B cell (primary cell): ENCODE data around the gene CREB3L4. TPM values are rescaled to one million over a fixed set of nuclear protein-coding genes. Genes with fewer than 3 reads are reported as not detected.

ENCODE experiments used
- ATAC-seq: fragments of 200-7000 bp; cut with Tn5 transposase; one replicate; pipeline ENCODE4 v1.10.0; 2021; ENCODE audit warnings: low read depth, mild to moderate bottlenecking, moderate number of reproducible peaks, moderate library complexity
- CTCF ChIA-PET: fragments of 350-600 bp; sonication (Branson Sonifier 250); formaldehyde crosslinking; loops from one replicate; lab custom pipeline; 2021; ENCODE audit warnings: antibody characterized with exemption, inconsistent platforms; lab: Charles Lee
- POLR2A ChIA-PET: fragments of 350-600 bp; sonication (Branson Sonifier 250); formaldehyde crosslinking; loops from one replicate; lab custom pipeline; 2021; ENCODE audit warnings: antibody characterized with exemption; lab: Charles Lee
- DNase-seq: peaks from one replicate; pipeline ENCODE4 v3.0.0; 2013
- H2AFZ ChIP-seq: 2 replicates; pipeline ENCODE4 v1.6.1; 2012; ENCODE audit warnings: mild to moderate bottlenecking, low read depth, low read length; ENCODE audit not compliant: insufficient read depth, poor library complexity, severe bottlenecking
- H3K27ac ChIP-seq, 2 donors: 1 replicate in 1 of 2; 2 replicates in 1 of 2; pipeline ENCODE4 v1.5.1; 2012 to 2013; ENCODE audit warnings: low read length in 2 of 2, mild to moderate bottlenecking in 2 of 2, moderate library complexity in 1 of 2
- H3K27me3 ChIP-seq, 4 experiments: fragments of 200-600 bp in 1 of 4; sonication (generic) in 1 of 4; replicated peaks in 1 of 4; 1 replicate in 2 of 4; 2 replicates in 2 of 4; pipeline versions ENCODE4 v1.6.1 to v1.7.0; 2013 to 2016; ENCODE audit warnings: low read length in 3 of 4, mild to moderate bottlenecking in 2 of 4, mixed read lengths in 1 of 4, moderate library complexity in 1 of 4; ENCODE audit not compliant: insufficient read depth in 4 of 4, control insufficient read depth in 3 of 4; ENCODE audit errors: control extremely low read depth in 1 of 4
- H3K36me3 ChIP-seq, 2 experiments: replicated peaks in 1 of 2; 1 replicate in 1 of 2; 2 replicates in 1 of 2; pipeline versions ENCODE4 v1.6.1 to v1.7.1; 2013; ENCODE audit warnings: low read length in 1 of 2; ENCODE audit not compliant: insufficient read depth in 2 of 2, control insufficient read depth in 1 of 2; ENCODE audit errors: control extremely low read depth in 1 of 2, extremely low read depth in 1 of 2
- H3K4me1 ChIP-seq, 2 donors: fragments of 200-600 bp in 1 of 2; sonication (generic) in 1 of 2; 1 replicate in 1 of 2; 2 replicates in 1 of 2; pipeline versions ENCODE4 v1.5.1 to v1.6.1; 2013 to 2017; ENCODE audit warnings: low read length in 2 of 2; ENCODE audit not compliant: control insufficient read depth in 2 of 2, insufficient read depth in 2 of 2
- H3K4me2 ChIP-seq: replicated peaks from 2 replicates; pipeline ENCODE3; 2012; ENCODE audit warnings: mild to moderate bottlenecking, low read depth, low read length; ENCODE audit not compliant: poor library complexity, severe bottlenecking
- H3K4me3 ChIP-seq, 5 experiments: fragments of 200-600 bp in 1 of 5; sonication (generic) in 1 of 5; 1 replicate in 3 of 5; 2 replicates in 2 of 5; pipeline versions ENCODE4 v1.5.1 to v1.7.0; 2011 to 2016; ENCODE audit warnings: low read length in 4 of 5, mild to moderate bottlenecking in 4 of 5, low read depth in 2 of 5, control low read depth in 1 of 5, moderate library complexity in 1 of 5; ENCODE audit not compliant: insufficient read depth in 1 of 5; ENCODE audit errors: control extremely low read depth in 1 of 5, extremely low read depth in 1 of 5
- H3K79me2 ChIP-seq: fragments of 200-600 bp; sonication (generic); one replicate; pipeline ENCODE4 v1.6.0; 2016; ENCODE audit warnings: low read length; ENCODE audit not compliant: control insufficient read depth, insufficient read depth
- H3K9ac ChIP-seq: fragments of 200-600 bp; sonication (generic); 2 replicates; pipeline ENCODE4 v1.6.1; 2017; ENCODE audit warnings: mild to moderate bottlenecking, low read length, moderate library complexity
- H3K9me3 ChIP-seq, 3 donors: one replicate each; pipeline versions ENCODE4 v1.6.1 to v1.7.1; 2013; ENCODE audit warnings: low read length in 2 of 3; ENCODE audit not compliant: control insufficient read depth in 2 of 3, insufficient read depth in 1 of 3; ENCODE audit errors: control extremely low read depth in 1 of 3
- H4K20me1 ChIP-seq: 2 replicates; pipeline ENCODE4 v1.6.0; 2012; ENCODE audit warnings: mild to moderate bottlenecking, low read length; ENCODE audit not compliant: insufficient read depth, control insufficient read depth, poor library complexity, severe bottlenecking
- H3K27ac Mint-ChIP-seq: one replicate; pipeline ENCODE4 v1.8.0; 2021; ENCODE audit warnings: mixed read lengths
- H3K27me3 Mint-ChIP-seq: one replicate; pipeline ENCODE4 v1.8.0; 2021; ENCODE audit warnings: mixed read lengths
- H3K4me1 Mint-ChIP-seq: one replicate; pipeline ENCODE4 v1.8.0; 2021; ENCODE audit warnings: mixed read lengths
- H3K4me3 Mint-ChIP-seq: one replicate; pipeline ENCODE4 v1.8.0; 2021; ENCODE audit warnings: mixed read lengths
- H3K9me3 Mint-ChIP-seq: one replicate; pipeline ENCODE4 v1.8.0; 2022; ENCODE audit warnings: mixed read lengths; ENCODE audit not compliant: insufficient read depth
- CTCF ChIP-seq: fragments of 200-600 bp; IDR thresholded peaks from one replicate; pipeline ENCODE4 v1.8.0; 2022; ENCODE audit warnings: antibody characterized with exemption, mild to moderate bottlenecking
- EZH2 ChIP-seq: IDR thresholded peaks from 2 replicates; pipeline ENCODE4 v1.6.1; 2012; ENCODE audit warnings: borderline replicate concordance, low read depth, mild to moderate bottlenecking, moderate library complexity, low read length; ENCODE audit not compliant: insufficient read depth, poor library complexity, severe bottlenecking
- WGBS: methylation state at CpG from one replicate; pipeline ENCODE4 v1.1.5; 2013; ENCODE audit warnings: missing lambda C conversion rate; ENCODE audit not compliant: insufficient coverage; 5-methylcytosine and 5-hydroxymethylcytosine counted together
- intact Hi-C: fragments of 100-400 bp; cut with micrococcal nuclease; formaldehyde crosslinking; loops from one replicate; pipeline ENCODE4 v1.10.0; 2022
- polyA plus RNA-seq: library from polyadenylated mRNA; depleted of rRNA; stranded (reverse); fragments of >200 nt; gene quantifications from 2 replicates; pipeline ENCODE4 v1.2.3, GENCODE V29; 2012
- total RNA-seq, 2 donors: library from RNA; stranded (reverse); fragments of 120-200 nt in 1 of 2; gene quantifications; 1 replicate in 1 of 2; 2 replicates in 1 of 2; pipeline versions ENCODE4 v1.2.3 to v1.2.4, GENCODE V29; 2013 to 2022

CREB3L4 gene
- total and polyA plus RNA-seq, 2 donors (not counting 1 experiment from before 2014, with no cell fraction given) = 21.8 to 28.1 TPM

DNA sequence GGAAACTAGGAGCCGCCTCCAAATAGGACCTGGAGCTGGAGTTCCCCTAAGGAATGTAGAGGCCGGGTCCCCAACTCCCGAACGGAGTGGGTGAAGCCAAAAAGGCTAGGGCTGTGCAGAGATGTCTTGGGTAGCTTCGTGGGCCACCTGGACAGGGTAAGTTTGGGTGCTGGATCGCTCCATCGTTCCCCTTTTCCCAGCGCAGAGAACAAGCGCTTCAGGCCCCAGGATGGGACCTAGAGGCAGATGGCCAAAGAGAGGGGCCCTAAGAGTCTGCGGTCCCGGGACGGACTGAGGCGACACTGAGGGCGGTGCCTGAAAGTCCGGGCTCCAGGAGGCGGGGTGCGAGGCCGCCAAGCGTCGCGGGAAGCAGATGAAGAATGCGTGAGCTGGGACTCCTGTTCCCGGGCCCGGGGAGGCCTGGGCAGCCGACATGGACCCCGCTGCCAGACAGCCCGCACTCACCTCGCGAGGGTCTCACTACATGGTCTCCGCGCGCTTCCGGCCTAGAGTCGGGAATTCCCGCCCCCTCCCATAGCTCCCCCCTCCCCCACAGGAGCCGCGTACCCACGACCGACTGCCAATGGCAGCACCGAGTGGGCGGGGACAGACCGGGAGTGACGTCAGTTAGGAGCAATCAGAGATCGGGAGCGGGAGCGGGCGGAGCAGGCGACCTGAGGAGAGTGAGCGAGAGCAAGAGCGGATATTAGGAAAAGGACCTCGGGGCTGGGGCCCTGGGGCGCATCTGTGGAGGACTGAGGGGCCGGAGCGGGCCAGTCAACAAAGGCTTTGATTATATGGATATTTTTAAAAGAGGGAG, 4.5 kb upstream of the CREB3L4 start, which contains the start of gene SLC39A1:
SLC39A1 (minus strand) TSS at position 508 of the 820 bp plus-strand sequence. CDS start 822 bp downstream, outside the sequence.
- peaks cover 63% of the 10 kb centered on the region for H3K79me2 ChIP-seq
- Mint-ChIP-seq H3K4me1 (peaks cover 63% of the 10 kb centered on the region), H3K27me3 (no peaks in the 10 kb centered on the region), H3K4me3 (peak within 1 kb of the TSS; percentile 83), H3K9me3 (no peaks in the 10 kb centered on the region), H3K27ac (peak within 1 kb of the TSS; percentile 85)
- no peaks in the 10 kb centered on the region for H3K9me3 ChIP-seq
- peak; percentile 95 for DNase-seq
- under 1% methylated on average over 48 of the region's 54 CpGs for WGBS
- peaks cover 0 to 12% of the 10 kb centered on the region in 2 experiments for H3K36me3 ChIP-seq
- POLR2A ChIA-PET = interaction anchor here (0.5 to 9.2 kb wide), 11 partner anchors 10 to 362 kb away, joined by 3 to 115 read pairs (median 5); partner anchors contain the start of genes ATP8B2, DENND4B, INTS3 and JTB
- peaks cover 2% of the 10 kb centered on the region for H4K20me1 ChIP-seq
- CTCF ChIA-PET = interaction anchor here (1.0 to 7.5 kb wide), 5 partner anchors 10 to 166 kb away, joined by 3 to 65 read pairs (median 9); partner anchors contain the start of genes DENND4B and RAB13
- intact Hi-C loops = loop anchor here (1.0 kb wide), 2 partner anchors 14 to 17 kb away; partner anchors contain the start of genes DENND4B and JTB
- H3K4me1 ChIP-seq = peaks cover 47 to 53% of the 10 kb centered on the region in 2 donors
- peak within 1 kb of the TSS; percentile 84 for H3K9ac ChIP-seq
- H3K27me3 ChIP-seq = no peaks in the 10 kb centered on the region
- peak; percentile 53 for ATAC-seq
- H3K27ac ChIP-seq = peak within 1 kb of the TSS; percentile 85 to 95
- peak within 1 kb of the TSS; percentile 91 for H2AFZ ChIP-seq
- H3K4me2 ChIP-seq = peak within 1 kb of the TSS; percentile 85
- peak within 1 kb of the TSS; percentile 83 to 91 (median 87) for H3K4me3 ChIP-seq
- TF ChIP-seq EZH2 (no peak), CTCF (no peak)
